Cardiac fibroblast (primary cell): ENCODE measurements around the gene MSI2.

ENCODE experiments used
- DNase-seq, 2 donors: peaks; one replicate each; pipeline versions ENCODE4 v3.0.0 to v3.0.0-alpha.2; 2010; ENCODE audit warnings: low read depth in 2 of 2
- H3K4me3 ChIP-seq, 2 donors: replicated peaks in 1 of 2; 1 replicate in 1 of 2; 2 replicates in 1 of 2; pipeline ENCODE4 v1.5.1; 2011; ENCODE audit warnings: low read depth in 2 of 2, low read length in 2 of 2, mild to moderate bottlenecking in 2 of 2, moderate library complexity in 1 of 2
- CTCF ChIP-seq: IDR thresholded peaks from one replicate; pipeline ENCODE4 v1.5.1; 2011; ENCODE audit warnings: low read depth, mild to moderate bottlenecking, low read length, inconsistent platforms

MSI2 gene

GRCh38 chr17:57554826-57555635 is 298.7 kb downstream of the MSI2 start:
- H3K4me3 ChIP-seq, result no peak overlapping the region
- no peak for TF ChIP-seq CTCF
- DNase-seq, result no peak

- H3K4me3 ChIP-seq, result no peak overlapping the region
- no peak for TF ChIP-seq CTCF
- DNase-seq, result no peak
Observed at GRCh38 chr17:57555636-57556175, 299.4 kb downstream of the MSI2 start.

- no peak overlapping the region for H3K4me3 ChIP-seq
- DNase-seq, result no peak
- TF ChIP-seq CTCF, result no peak
Observed at GRCh38 chr17:57556320-57556719, 300.0 kb downstream of the MSI2 start.

- no peak for DNase-seq
- TF ChIP-seq CTCF, result no peak
- no peak overlapping the region for H3K4me3 ChIP-seq
Observed at GRCh38 chr17:57556977-57557376, 300.7 kb downstream of the MSI2 start.

GRCh38 chr17:57557416-57557815 is 301.1 kb downstream of the MSI2 start:
- no peak for DNase-seq
- H3K4me3 ChIP-seq, result no peak overlapping the region

GRCh38 chr17:57557834-57558681 is 301.7 kb downstream of the MSI2 start:
- DNase-seq, result peak; percentile 75 to 78
- no peak for TF ChIP-seq CTCF

More at GRCh38 chr17:57557416-57557815, 301.1 kb downstream of the MSI2 start:
- TF ChIP-seq CTCF, result no peak

More at GRCh38 chr17:57557834-57558681, 301.7 kb downstream of the MSI2 start:
- H3K4me3 ChIP-seq, result no peak overlapping the region
